ENCODE data around the gene MXRA8. TPM values are rescaled to one million over a fixed set of nuclear protein-coding genes. Genes with fewer than 3 reads are reported as not detected.

Gene MXRA8
- total and polyA plus RNA-seq, 9 of the 15 experiments (the other 6 are each of a cell fraction or from before 2014, with no cell fraction given) = 0.66 to 11.3 (median 6.3) TPM

- in situ Hi-C loops (cut with MboI) (no loop called here), intact Hi-C loops (cut with micrococcal nuclease) (loop anchor here (2.0 to 10.0 kb wide), 3 partner anchors 17 to 917 kb away; partner anchors contain the start of genes AURKAIP1, CPTP, INTS11 and SKI)
- DNase-seq (ENCODE audit: extremely low read depth in 1 of 4, low spot score in 3 of 4) (peak; percentile 95 to 99 (median 97)), FAIRE-seq (peak; percentile 71), ATAC-seq (peak; percentile 52)
- H3K9me1 ChIP-seq (ENCODE audit: control insufficient read depth, insufficient read depth, low read length) = peaks cover 5% of the 10 kb centered on the region
- H3K27me3 ChIP-seq (ENCODE audit: control insufficient read depth in 2 of 2, insufficient read depth in 2 of 2, low read length in 2 of 2) = no peaks in the 10 kb centered on the region
- H2AFZ ChIP-seq (ENCODE audit: low read depth, low read length) = peak within 1 kb of the TSS; percentile 93
- POLR2A ChIA-PET = no interaction called here
- peak within 1 kb of the TSS; percentile 94 for H3K4me3 ChIP-seq
- CTCF ChIA-PET (ENCODE audit: low intra/inter-chr PET ratio) = no interaction called here
- H3K27ac ChIP-seq (ENCODE audit: extremely low read depth, low read depth, low read length) = peak within 1 kb of the TSS; percentile 96
- H3K36me3 ChIP-seq (ENCODE audit: control insufficient read depth, insufficient read depth, low read length) = peaks cover 41% of the 10 kb centered on the region
- H3K9me3 ChIP-seq (replicated peaks; ENCODE audit: control insufficient read depth, insufficient read depth, low read depth, low read length) = no peaks in the 10 kb centered on the region
- under 1% methylated on average over 94 of the region's 131 CpGs for WGBS (ENCODE audit: insufficient coverage, low coverage, missing lambda C conversion rate)
- peak within 1 kb of the TSS; percentile 91 to 99 for H3K9ac ChIP-seq (ENCODE audit: insufficient read depth in 1 of 2, low read depth in 2 of 2, low read length in 2 of 2)
- H3K79me2 ChIP-seq (ENCODE audit: control insufficient read depth, insufficient read depth, low read length) = peaks cover 54% of the 10 kb centered on the region
- no TSS peak for BruUV-seq (replicated peaks)
- peaks cover 41 to 97% of the 10 kb centered on the region in 2 experiments for H3K4me1 ChIP-seq (replicated peaks in 1 of 2; ENCODE audit: control insufficient read depth in 2 of 2, insufficient read depth in 2 of 2, low read length in 2 of 2)
- peaks cover 23% of the 10 kb centered on the region for H4K20me1 ChIP-seq (replicated peaks; ENCODE audit: control insufficient read depth, insufficient read depth, low read length)
- peak within 1 kb of the TSS; percentile 88 for H3K4me2 ChIP-seq (ENCODE audit: insufficient read depth, low read length)
- no peak for TF ChIP-seq MAFF (IDR thresholded peaks at IDR 0.05; ENCODE audit: low read length)
- no peak for TF ChIP-seq RFX1 (IDR thresholded peaks at IDR 0.05)
- TF ChIP-seq ELF2 (CRISPR knock-in tag; IDR thresholded peaks at IDR 0.05) = no peak
- TF ChIP-seq NCOA4 (IDR thresholded peaks at IDR 0.05; ENCODE audit: partially characterized antibody) = no peak
- no peak for TF ChIP-seq CEBPZ (IDR thresholded peaks at IDR 0.05; ENCODE audit: borderline replicate concordance, low read depth, low read length)
- TF ChIP-seq ID3 (CRISPR knock-in tag; IDR thresholded peaks at IDR 0.05) = no peak
- peak; percentile 63; the same call in 1 of the 2 replicates for TF ChIP-seq ID3 (tag; IDR thresholded peaks at IDR 0.05)
- peak; percentile 81 for TF ChIP-seq MXI1 (IDR thresholded peaks at IDR 0.05; ENCODE audit: low read depth, low read length)
- no peak for TF ChIP-seq CTCFL (IDR thresholded peaks at IDR 0.05; ENCODE audit: borderline replicate concordance, insufficient read depth, low read depth, low read length, poor library complexity, severe bottlenecking)
- TF ChIP-seq ETS1 (conservative IDR thresholded peaks at IDR 0.05; ENCODE audit: control insufficient read depth, low read depth, low read length) = peak; percentile 82; the same call in 1 of the 2 replicates
- TF ChIP-seq YBX1 (IDR thresholded peaks at IDR 0.05) = no peak
- no peak; the same call in 1 of the 2 replicates for TF ChIP-seq EHMT2 (IDR thresholded peaks at IDR 0.05)
Observed at GRCh38 chr1:1307923-1308755, 50.2 kb downstream of the MXRA8 start, which contains the start of the genes ACAP3 and PUSL1. ACAP3 (minus strand) TSS chr1:1307930; CDS start chr1:1307815, 115 bp downstream. PUSL1 (plus strand) TSS chr1:1308597; CDS start chr1:1308644, 47 bp downstream.
